Liver (tissue), 9 donors: ENCODE data around the gene DENND4A. TPM values are rescaled to one million over a fixed set of nuclear protein-coding genes. Genes with fewer than 3 reads are reported as not detected.

Experiments
- DNase-seq: peaks from one replicate; pipeline ENCODE4 v3.0.0-alpha.2; 2017; ENCODE audit warnings: low spot score
- H3K27ac ChIP-seq, 2 donors: one replicate each; pipeline ENCODE4 v1.7.0; 2013; ENCODE audit warnings: inconsistent platforms in 2 of 2, low read length in 2 of 2, control low read depth in 1 of 2, low read depth in 1 of 2, mild to moderate bottlenecking in 1 of 2
- H3K27me3 ChIP-seq, 4 donors: one replicate each; pipeline versions ENCODE4 v1.6.1 to v1.7.0; 2013; ENCODE audit warnings: low read length in 3 of 4, inconsistent platforms in 1 of 4, mild to moderate bottlenecking in 1 of 4, moderate library complexity in 1 of 4; ENCODE audit not compliant: control insufficient read depth in 4 of 4, insufficient read depth in 4 of 4
- H3K36me3 ChIP-seq, 4 donors: one replicate each; pipeline versions ENCODE4 v1.6.1 to v1.7.0; 2013; ENCODE audit warnings: low read length in 3 of 4, mild to moderate bottlenecking in 3 of 4, low read depth in 1 of 4, moderate library complexity in 1 of 4; ENCODE audit not compliant: control insufficient read depth in 4 of 4, insufficient read depth in 3 of 4
- H3K4me1 ChIP-seq, 4 donors: one replicate each; pipeline versions ENCODE4 v1.6.1 to v1.7.0; 2013; ENCODE audit warnings: low read length in 3 of 4, mild to moderate bottlenecking in 3 of 4, moderate library complexity in 1 of 4; ENCODE audit not compliant: control insufficient read depth in 4 of 4, insufficient read depth in 4 of 4
- H3K4me3 ChIP-seq, 3 donors: one replicate each; pipeline versions ENCODE4 v1.6.1 to v1.7.0; 2013; ENCODE audit warnings: low read length in 3 of 3, control low read depth in 1 of 3, low read depth in 1 of 3, mild to moderate bottlenecking in 1 of 3
- H3K9ac ChIP-seq, 2 donors: one replicate each; pipeline ENCODE4 v1.7.0; 2013; ENCODE audit warnings: low read length in 2 of 2, mild to moderate bottlenecking in 2 of 2, moderate library complexity in 2 of 2, control low read depth in 1 of 2, low read depth in 1 of 2
- H3K9me3 ChIP-seq, 4 donors: one replicate each; pipeline versions ENCODE4 v1.6.1 to v1.7.0; 2013; ENCODE audit warnings: low read length in 3 of 4; ENCODE audit not compliant: control insufficient read depth in 4 of 4
- ATF3 ChIP-seq: IDR thresholded peaks from 2 replicates; pipeline ENCODE4 v1.6.1; 2016; ENCODE audit warnings: antibody characterized with exemption
- CTCF ChIP-seq: fragments of 150-350 bp; IDR thresholded peaks from 2 replicates; pipeline ENCODE4 v1.5.1; 2017; ENCODE audit warnings: improper control_type of control experiment, low read depth, low read length; ENCODE audit not compliant: missing input control
- EGR1 ChIP-seq, 2 donors: IDR thresholded peaks; 2 replicates each; pipeline ENCODE4 v1.6.1; 2016 to 2018; ENCODE audit warnings: antibody characterized with exemption in 2 of 2, low read depth in 2 of 2
- FOXA1 ChIP-seq: IDR thresholded peaks from 2 replicates; pipeline ENCODE4 v1.6.1; 2016; ENCODE audit warnings: antibody characterized with exemption
- GABPA ChIP-seq, 2 donors: IDR thresholded peaks in 1 of 2; conservative IDR thresholded peaks in 1 of 2; 2 replicates each; pipeline ENCODE4 v1.6.1; 2016; ENCODE audit warnings: antibody characterized with exemption in 2 of 2, mild to moderate bottlenecking in 1 of 2, moderate library complexity in 1 of 2
- HNF4A ChIP-seq, 2 donors: conservative IDR thresholded peaks; 2 replicates each; pipeline ENCODE4 v1.6.1; 2016; ENCODE audit warnings: antibody characterized with exemption in 2 of 2, mild to moderate bottlenecking in 2 of 2
- HNF4G ChIP-seq: IDR thresholded peaks from 2 replicates; pipeline ENCODE4 v1.6.1; 2016; ENCODE audit warnings: antibody characterized with exemption
- JUND ChIP-seq, 2 donors: IDR thresholded peaks; 2 replicates each; pipeline ENCODE4 v1.6.1; 2016; ENCODE audit warnings: antibody characterized with exemption in 2 of 2
- MAX ChIP-seq: IDR thresholded peaks from 2 replicates; pipeline ENCODE4 v1.6.1; 2016; ENCODE audit warnings: antibody characterized with exemption
- RAD21 ChIP-seq, 2 donors: IDR thresholded peaks; 2 replicates each; pipeline ENCODE4 v1.6.1; 2016; ENCODE audit warnings: antibody characterized with exemption in 2 of 2, mild to moderate bottlenecking in 2 of 2
- REST ChIP-seq: IDR thresholded peaks from 2 replicates; pipeline ENCODE4 v1.6.1; 2016; ENCODE audit warnings: antibody characterized with exemption, mild to moderate bottlenecking
- RXRA ChIP-seq, 2 donors: IDR thresholded peaks; 2 replicates each; pipeline ENCODE4 v1.6.1; 2017 to 2018; ENCODE audit warnings: antibody characterized with exemption in 2 of 2, mild to moderate bottlenecking in 1 of 2
- SP1 ChIP-seq: IDR thresholded peaks from 2 replicates; pipeline ENCODE4 v1.6.1; 2018; ENCODE audit warnings: antibody characterized with exemption, mild to moderate bottlenecking
- YY1 ChIP-seq: IDR thresholded peaks from 2 replicates; pipeline ENCODE4 v1.6.1; 2016; ENCODE audit warnings: antibody characterized with exemption, mild to moderate bottlenecking
- WGBS: extraction: QIAGEN DNeasy Blood & Tissue Kit; methylation state at CpG from one replicate; pipeline ENCODE4 v1.1.7; 2013; 5-methylcytosine and 5-hydroxymethylcytosine counted together
- polyA plus RNA-seq, 2 donors: library from polyadenylated mRNA; stranded (reverse) in 1 of 2; unstranded in 1 of 2; fragments of 200-250 nt in 1 of 2; fragments of >200 nt in 1 of 2; fragmentation: Nextera tagmentation in 1 of 2; extraction: Ambion mirVana in 1 of 2; gene quantifications; one replicate each; pipeline versions ENCODE4 v1.2.1 to v1.2.3, GENCODE V29; 2013 to 2015
- total RNA-seq, 2 donors: library from RNA; depleted of rRNA; stranded (reverse); fragments of >200 nt; gene quantifications; one replicate each; pipeline ENCODE4 v1.2.3, GENCODE V29; 2014
- donor health status: healthy.
- donor health status: healthy.
- donor health status: healthy.
- donor health status: healthy.
- donor health status: healthy.

DENND4A gene
- total and polyA plus RNA-seq, 4 donors: 5.2 to 75.5 (median 23.9) TPM

DNA sequence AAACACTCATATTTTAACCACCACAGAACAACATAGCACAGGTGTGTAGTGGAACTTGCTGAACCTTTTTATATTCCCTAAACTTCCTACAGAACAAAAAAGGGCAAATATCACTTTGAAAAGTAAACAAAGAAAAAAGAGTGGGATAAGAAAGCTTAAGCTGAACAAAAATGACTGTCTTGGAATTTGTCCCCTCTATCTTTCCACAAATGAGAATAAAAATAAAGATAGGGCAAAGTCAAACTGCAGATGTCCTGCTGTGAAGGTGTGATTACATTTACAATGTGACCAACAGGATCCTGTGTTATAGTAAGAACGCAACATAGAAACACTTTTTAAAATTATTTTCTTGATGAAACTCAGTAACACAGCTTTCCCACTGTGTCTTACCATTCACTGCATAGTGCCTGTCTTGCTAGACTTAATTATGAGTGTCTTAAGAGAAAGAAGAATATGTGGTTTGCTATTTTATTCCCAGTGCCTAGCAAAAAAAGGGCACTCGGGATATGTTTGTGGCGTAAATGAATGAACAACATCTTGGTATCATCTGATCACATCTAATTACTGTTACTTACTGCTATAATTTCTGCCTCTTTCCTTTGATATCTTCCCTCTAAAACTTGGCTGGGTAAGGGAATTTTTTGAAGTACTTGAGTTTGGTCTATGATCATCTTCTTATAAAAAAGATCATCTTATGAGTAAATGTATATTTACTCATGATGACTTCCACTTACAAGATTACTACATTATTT, 67.5 kb downstream of the DENND4A start:
- WGBS: 92% methylated on average over 3 of the region's 3 CpGs
- no peaks in the 10 kb centered on the region for H3K9me3 ChIP-seq
- no peaks in the 10 kb centered on the region for H3K27me3 ChIP-seq
- no peak overlapping the region for H3K27ac ChIP-seq
- TF ChIP-seq SP1 (no peak), MAX (no peak), RXRA (IDR thresholded peaks at IDR 0.05) (no peak), YY1 (no peak), HNF4A (conservative IDR thresholded peaks at IDR 0.05) (no peak), RAD21 (IDR thresholded peaks at IDR 0.05) (no peak), REST (no peak), HNF4G (no peak)
- H3K36me3 ChIP-seq: peaks cover 1 to 40% (median 24%) of the 10 kb centered on the region in 4 donors
- no peak for DNase-seq
- no peak overlapping the region for H3K9ac ChIP-seq
- no peak overlapping the region for H3K4me3 ChIP-seq
- no peaks in the 10 kb centered on the region for H3K4me1 ChIP-seq

GRCh38 chr15:65723876-65724275, 68.2 kb downstream of the DENND4A start:
- TF ChIP-seq SP1 (no peak), ATF3 (no peak), RXRA (IDR thresholded peaks at IDR 0.05) (no peak)

GRCh38 chr15:65722191-65722590, 69.9 kb downstream of the DENND4A start:
- no peak overlapping the region for H3K4me3 ChIP-seq
- H3K9me3 ChIP-seq: no peaks in the 10 kb centered on the region
- no peaks in the 10 kb centered on the region for H3K27me3 ChIP-seq
- H3K4me1 ChIP-seq: no peaks in the 10 kb centered on the region
- H3K27ac ChIP-seq: no peak overlapping the region
- no peak overlapping the region for H3K9ac ChIP-seq
- WGBS: 98% methylated on average over 5 of the region's 5 CpGs
- peaks cover 2 to 45% (median 29%) of the 10 kb centered on the region in 4 donors for H3K36me3 ChIP-seq
- DNase-seq: no peak
- TF ChIP-seq JUND (IDR thresholded peaks at IDR 0.05) (no peak), GABPA (IDR thresholded peaks at IDR 0.05 in 1 of 2, conservative IDR thresholded peaks at IDR 0.05 in 1 of 2) (no peak), HNF4G (no peak), FOXA1 (no peak), MAX (no peak), HNF4A (conservative IDR thresholded peaks at IDR 0.05) (no peak), CTCF (no peak), EGR1 (IDR thresholded peaks at IDR 0.05; ENCODE audit: low read depth in 2 of 2) (no peak)

More at GRCh38 chr15:65723876-65724275, 68.2 kb downstream of the DENND4A start:
- no peak overlapping the region for H3K27ac ChIP-seq
- no peak overlapping the region for H3K9ac ChIP-seq
- no peak for DNase-seq
- no peaks in the 10 kb centered on the region for H3K9me3 ChIP-seq
- 92% methylated on average over 5 of the region's 5 CpGs for WGBS
- H3K4me3 ChIP-seq: no peak overlapping the region
- H3K4me1 ChIP-seq: no peaks in the 10 kb centered on the region
- H3K27me3 ChIP-seq: no peaks in the 10 kb centered on the region
- H3K36me3 ChIP-seq: peaks cover 1 to 42% (median 25%) of the 10 kb centered on the region in 4 donors
